ENCODE measurements around the gene IPP.
A peak's percentile ranks its signal among the peaks of the same experiment; 100 is the strongest.

Gene IPP

GRCh38 chr1:45750298-45751038, at the start of gene IPP (continued):
- TF ChIP-seq ZBTB48 (tag by site-specific recombination; IDR thresholded peaks at IDR 0.05): peak; percentile 72; the same call in 1 of the 2 replicates
- no peak for TF ChIP-seq YY1 (tag by site-specific recombination; IDR thresholded peaks at IDR 0.05)
- TF ChIP-seq TRIM28 (IDR thresholded peaks at IDR 0.05; ENCODE audit: borderline replicate concordance, low read length): peak; percentile 96
- no peak for TF ChIP-seq ZNF549 (tag by site-specific recombination; IDR thresholded peaks at IDR 0.05)
- peak; percentile 77 for TF ChIP-seq EGR2 (tag by site-specific recombination; IDR thresholded peaks at IDR 0.05; ENCODE audit: low read depth)
- peak; percentile 6; the same call in 1 of the 2 replicates for TF ChIP-seq ZNF140 (tag by site-specific recombination; IDR thresholded peaks at IDR 0.05)
- TF ChIP-seq ZNF211 (tag by site-specific recombination; IDR thresholded peaks at IDR 0.05; ENCODE audit: low read depth): no peak
- no peak for TF ChIP-seq ZNF133 (tag by site-specific recombination; IDR thresholded peaks at IDR 0.05)
- no peak for TF ChIP-seq ZNF274 (IDR thresholded peaks at IDR 0.05; ENCODE audit: low read length)
- no peak for TF ChIP-seq ZNF274 (tag by site-specific recombination; IDR thresholded peaks at IDR 0.05; ENCODE audit: borderline replicate concordance)
- no peak for TF ChIP-seq ZNF747 (tag by site-specific recombination; IDR thresholded peaks at IDR 0.05)
- no peak for TF ChIP-seq ZNF169 (tag by site-specific recombination; IDR thresholded peaks at IDR 0.05)
- TF ChIP-seq ZNF174 (tag by site-specific recombination; IDR thresholded peaks at IDR 0.05): no peak
- TF ChIP-seq, protein P1, sequence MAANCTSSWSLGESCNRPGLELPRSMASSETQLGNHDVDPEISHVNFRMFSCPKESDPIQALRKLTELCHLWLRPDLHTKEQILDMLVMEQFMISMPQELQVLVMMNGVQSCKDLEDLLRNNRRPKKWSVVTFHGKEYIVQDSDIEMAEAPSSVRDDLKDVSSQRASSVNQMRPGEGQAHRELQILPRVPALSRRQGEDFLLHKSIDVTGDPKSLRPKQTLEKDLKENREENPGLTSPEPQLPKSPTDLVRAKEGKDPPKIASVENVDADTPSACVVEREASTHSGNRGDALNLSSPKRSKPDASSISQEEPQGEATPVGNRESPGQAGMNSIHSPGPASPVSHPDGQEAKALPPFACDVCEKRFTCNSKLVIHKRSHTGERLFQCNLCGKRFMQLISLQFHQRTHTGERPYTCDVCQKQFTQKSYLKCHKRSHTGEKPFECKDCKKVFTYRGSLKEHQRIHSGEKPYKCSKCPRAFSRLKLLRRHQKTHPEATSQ (tag by site-specific recombination; IDR thresholded peaks at IDR 0.05): no peak
- peak; percentile 73; the same call in 1 of the 2 replicates for TF ChIP-seq HIC1 (tag by site-specific recombination; IDR thresholded peaks at IDR 0.05)
- no peak for TF ChIP-seq ZNF350 (tag by site-specific recombination; IDR thresholded peaks at IDR 0.05)
- TF ChIP-seq ZNF16 (tag by site-specific recombination; IDR thresholded peaks at IDR 0.05; ENCODE audit: low read depth): no peak
- no peak for TF ChIP-seq KLF9 (tag by site-specific recombination; IDR thresholded peaks at IDR 0.05; ENCODE audit: low read depth)
- no peak for TF ChIP-seq ZBTB44 (tag by site-specific recombination; IDR thresholded peaks at IDR 0.05)
- peak; percentile 93 for TF ChIP-seq SP2 (tag by site-specific recombination; IDR thresholded peaks at IDR 0.05)
- TF ChIP-seq, protein P2, sequence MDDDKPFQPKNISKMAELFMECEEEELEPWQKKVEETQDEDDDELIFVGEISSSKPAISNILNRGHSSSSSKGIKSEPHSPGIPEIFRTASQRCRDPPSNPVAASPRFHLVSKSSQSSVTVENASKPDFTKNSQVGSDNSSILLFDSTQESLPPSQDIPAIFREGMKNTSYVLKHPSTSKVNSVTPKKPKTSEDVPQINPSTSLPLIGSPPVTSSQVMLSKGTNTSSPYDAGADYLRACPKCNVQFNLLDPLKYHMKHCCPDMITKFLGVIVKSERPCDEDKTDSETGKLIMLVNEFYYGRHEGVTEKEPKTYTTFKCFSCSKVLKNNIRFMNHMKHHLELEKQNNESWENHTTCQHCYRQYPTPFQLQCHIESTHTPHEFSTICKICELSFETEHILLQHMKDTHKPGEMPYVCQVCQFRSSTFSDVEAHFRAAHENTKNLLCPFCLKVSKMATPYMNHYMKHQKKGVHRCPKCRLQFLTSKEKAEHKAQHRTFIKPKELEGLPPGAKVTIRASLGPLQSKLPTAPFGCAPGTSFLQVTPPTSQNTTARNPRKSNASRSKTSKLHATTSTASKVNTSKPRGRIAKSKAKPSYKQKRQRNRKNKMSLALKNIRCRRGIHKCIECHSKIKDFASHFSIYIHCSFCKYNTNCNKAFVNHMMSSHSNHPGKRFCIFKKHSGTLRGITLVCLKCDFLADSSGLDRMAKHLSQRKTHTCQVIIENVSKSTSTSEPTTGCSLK (tag by site-specific recombination; IDR thresholded peaks at IDR 0.05): no peak
- peak; percentile 82 for TF ChIP-seq ZNF341 (tag by site-specific recombination; IDR thresholded peaks at IDR 0.05; ENCODE audit: low read depth)
- no peak for TF ChIP-seq ZNF560 (tag by site-specific recombination; IDR thresholded peaks at IDR 0.05; ENCODE audit: borderline replicate concordance)
- TF ChIP-seq OSR2 (tag by site-specific recombination; IDR thresholded peaks at IDR 0.05): no peak
- TF ChIP-seq, protein P3, sequence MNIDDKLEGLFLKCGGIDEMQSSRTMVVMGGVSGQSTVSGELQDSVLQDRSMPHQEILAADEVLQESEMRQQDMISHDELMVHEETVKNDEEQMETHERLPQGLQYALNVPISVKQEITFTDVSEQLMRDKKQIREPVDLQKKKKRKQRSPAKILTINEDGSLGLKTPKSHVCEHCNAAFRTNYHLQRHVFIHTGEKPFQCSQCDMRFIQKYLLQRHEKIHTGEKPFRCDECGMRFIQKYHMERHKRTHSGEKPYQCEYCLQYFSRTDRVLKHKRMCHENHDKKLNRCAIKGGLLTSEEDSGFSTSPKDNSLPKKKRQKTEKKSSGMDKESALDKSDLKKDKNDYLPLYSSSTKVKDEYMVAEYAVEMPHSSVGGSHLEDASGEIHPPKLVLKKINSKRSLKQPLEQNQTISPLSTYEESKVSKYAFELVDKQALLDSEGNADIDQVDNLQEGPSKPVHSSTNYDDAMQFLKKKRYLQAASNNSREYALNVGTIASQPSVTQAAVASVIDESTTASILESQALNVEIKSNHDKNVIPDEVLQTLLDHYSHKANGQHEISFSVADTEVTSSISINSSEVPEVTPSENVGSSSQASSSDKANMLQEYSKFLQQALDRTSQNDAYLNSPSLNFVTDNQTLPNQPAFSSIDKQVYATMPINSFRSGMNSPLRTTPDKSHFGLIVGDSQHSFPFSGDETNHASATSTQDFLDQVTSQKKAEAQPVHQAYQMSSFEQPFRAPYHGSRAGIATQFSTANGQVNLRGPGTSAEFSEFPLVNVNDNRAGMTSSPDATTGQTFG (tag by site-specific recombination; IDR thresholded peaks at IDR 0.05; ENCODE audit: borderline replicate concordance): no peak
- TF ChIP-seq, protein P4, sequence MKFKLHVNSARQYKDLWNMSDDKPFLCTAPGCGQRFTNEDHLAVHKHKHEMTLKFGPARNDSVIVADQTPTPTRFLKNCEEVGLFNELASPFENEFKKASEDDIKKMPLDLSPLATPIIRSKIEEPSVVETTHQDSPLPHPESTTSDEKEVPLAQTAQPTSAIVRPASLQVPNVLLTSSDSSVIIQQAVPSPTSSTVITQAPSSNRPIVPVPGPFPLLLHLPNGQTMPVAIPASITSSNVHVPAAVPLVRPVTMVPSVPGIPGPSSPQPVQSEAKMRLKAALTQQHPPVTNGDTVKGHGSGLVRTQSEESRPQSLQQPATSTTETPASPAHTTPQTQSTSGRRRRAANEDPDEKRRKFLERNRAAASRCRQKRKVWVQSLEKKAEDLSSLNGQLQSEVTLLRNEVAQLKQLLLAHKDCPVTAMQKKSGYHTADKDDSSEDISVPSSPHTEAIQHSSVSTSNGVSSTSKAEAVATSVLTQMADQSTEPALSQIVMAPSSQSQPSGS (tag by site-specific recombination; IDR thresholded peaks at IDR 0.05; ENCODE audit: low read depth): no peak
- no peak for TF ChIP-seq ZNF704 (tag by site-specific recombination; IDR thresholded peaks at IDR 0.05)
- TF ChIP-seq ZNF24 (tag by site-specific recombination; IDR thresholded peaks at IDR 0.05): peak; percentile 8

Measured in HEK293 (cell line).